Endothelial cell of umbilical vein (primary cell): ENCODE results near the gene MAP4K4. TPM values are rescaled to one million over a fixed set of nuclear protein-coding genes. Genes with fewer than 3 reads are reported as not detected.

Source experiments
- BruUV-seq: library from RNA; stranded (reverse); fragments of 400-500 nt; replicated peaks from 2 replicates; lab custom pipeline; 2021; lab: Mats Ljungman, UMichigan
- CTCF ChIA-PET: fragments of 300-600, 350-600 bp; sonication (Branson Sonifier 250); formaldehyde crosslinking; loops from one replicate; lab custom pipeline; 2021; ENCODE audit warnings: antibody characterized with exemption, inconsistent platforms; lab: Charles Lee
- POLR2A ChIA-PET: fragments of 300-600, 350-600 bp; sonication (Branson Sonifier 250); formaldehyde crosslinking; loops from one replicate; lab custom pipeline; 2021; ENCODE audit warnings: antibody characterized with exemption, inconsistent platforms; lab: Charles Lee
- DNase-seq: peaks from one replicate; pipeline ENCODE4 v3.0.0-alpha.2; 2011; ENCODE audit warnings: low read depth, low spot score
- FAIRE-seq: peaks from 2 replicates; lab custom pipeline; 2011; peaks lifted over from hg19 to GRCh38; lab: Jason Lieb, UNC
- H2AFZ ChIP-seq: 2 replicates; pipeline ENCODE4 v1.6.0; 2012; ENCODE audit warnings: low read depth, low read length, control low read depth, inconsistent platforms
- H3K27ac ChIP-seq: 2 replicates; pipeline ENCODE4 v1.5.1; 2011; ENCODE audit warnings: low read depth, mild to moderate bottlenecking, control low read depth, low read length, moderate library complexity; ENCODE audit not compliant: insufficient read depth
- H3K27me3 ChIP-seq, 2 experiments: 2 replicates each; pipeline versions ENCODE4 v1.6.0 to v1.6.1; 2011; ENCODE audit warnings: low read length in 2 of 2, mixed read lengths in 1 of 2; ENCODE audit not compliant: control insufficient read depth in 2 of 2, insufficient read depth in 2 of 2
- H3K36me3 ChIP-seq, 2 experiments: 2 replicates in 1 of 2; 3 replicates in 1 of 2; pipeline ENCODE4 v1.5.1; 2011; ENCODE audit warnings: low read length in 2 of 2, mild to moderate bottlenecking in 1 of 2, moderate library complexity in 1 of 2; ENCODE audit not compliant: control insufficient read depth in 2 of 2, insufficient read depth in 2 of 2; ENCODE audit errors: extremely low read depth in 1 of 2
- H3K4me1 ChIP-seq: 3 replicates; pipeline ENCODE4 v1.5.1; 2011; ENCODE audit warnings: mild to moderate bottlenecking, low read length; ENCODE audit not compliant: control insufficient read depth, insufficient read depth; ENCODE audit errors: extremely low read depth
- H3K4me2 ChIP-seq: 2 replicates; pipeline ENCODE4 v1.6.1; 2011; ENCODE audit warnings: low read length, control low read depth, mixed read lengths; ENCODE audit not compliant: insufficient read depth
- H3K4me3 ChIP-seq, 3 experiments: fragments of 200-600 bp in 1 of 3; sonication (generic), shearing (Covaris generic) in 1 of 3; replicated peaks in 1 of 3; 2 replicates each; pipeline ENCODE4 v1.5.1; 2011 to 2016; ENCODE audit warnings: control low read depth in 3 of 3, low read length in 3 of 3, mild to moderate bottlenecking in 2 of 3, inconsistent platforms in 1 of 3, low read depth in 1 of 3, moderate library complexity in 1 of 3; ENCODE audit not compliant: insufficient read depth in 1 of 3
- H3K79me2 ChIP-seq: 2 replicates; pipeline ENCODE4 v1.6.0; 2012; ENCODE audit warnings: low read length, inconsistent platforms; ENCODE audit not compliant: control insufficient read depth, insufficient read depth
- H3K9ac ChIP-seq: replicated peaks from 2 replicates; pipeline ENCODE3; 2011; ENCODE audit warnings: low read length, control low read depth; ENCODE audit not compliant: insufficient read depth; ENCODE audit errors: extremely low read depth
- H3K9me1 ChIP-seq: replicated peaks from 3 replicates; pipeline ENCODE4 v1.6.0; 2011; ENCODE audit warnings: mild to moderate bottlenecking, low read length; ENCODE audit not compliant: control insufficient read depth, insufficient read depth; ENCODE audit errors: extremely low read depth
- H3K9me3 ChIP-seq: replicated peaks from 2 replicates; pipeline ENCODE4 v1.5.1; 2012; ENCODE audit warnings: low read length, inconsistent platforms; ENCODE audit not compliant: control insufficient read depth, insufficient read depth
- H4K20me1 ChIP-seq: replicated peaks from 2 replicates; pipeline ENCODE3; 2011; ENCODE audit warnings: mild to moderate bottlenecking, low read length; ENCODE audit not compliant: control insufficient read depth, insufficient read depth; ENCODE audit errors: extremely low read depth
- EZH2 ChIP-seq: IDR thresholded peaks from 2 replicates; pipeline ENCODE4 v1.6.1; 2012; ENCODE audit warnings: borderline replicate concordance, low read depth, mild to moderate bottlenecking, moderate library complexity, low read length, inconsistent platforms; ENCODE audit not compliant: severe bottlenecking
- FOS ChIP-seq: IDR thresholded peaks from 2 replicates; pipeline ENCODE4 v1.6.1; 2011; ENCODE audit warnings: mild to moderate bottlenecking, low read length, moderate library complexity, borderline replicate concordance; ENCODE audit not compliant: insufficient read depth
- GATA2 ChIP-seq: IDR thresholded peaks from 2 replicates; pipeline ENCODE4 v1.7.0; 2011; ENCODE audit warnings: low read depth, mild to moderate bottlenecking, moderate library complexity, mixed read lengths, low read length; ENCODE audit not compliant: insufficient read length, insufficient read depth
- MYC ChIP-seq: IDR thresholded peaks from one replicate; pipeline ENCODE4 v1.6.1; 2011; ENCODE audit warnings: mild to moderate bottlenecking, low read depth, low read length
- POLR2AphosphoS5 ChIP-seq: IDR thresholded peaks from 2 replicates; pipeline ENCODE4 v1.6.1; 2012; ENCODE audit warnings: low read depth, mild to moderate bottlenecking, control low read depth, low read length, moderate library complexity; ENCODE audit not compliant: insufficient read depth
- dilution Hi-C: fragments of 300-500 bp; cut with MboI; formaldehyde crosslinking; loops from one replicate; pipeline ENCODE4 v1.15.0; 2019; ENCODE audit warnings: low sequenced_read_pairs; ENCODE audit not compliant: extremely low pct_ligation_motif_present
- intact Hi-C: fragments of 100-400 bp; cut with micrococcal nuclease; formaldehyde crosslinking; loops from one replicate; pipeline ENCODE4 v1.10.0; 2022
- polyA plus RNA-seq, 4 experiments: library from polyadenylated mRNA; depleted of rRNA in 3 of 4; stranded (reverse) in 3 of 4; unstranded in 1 of 4; fragments of >200 nt; gene quantifications; 2 replicates each; pipeline versions ENCODE4 v1.2.1 to v1.2.3, GENCODE V29; 2011 to 2012; ENCODE audit warnings: missing spikeins in 1 of 4
- total RNA-seq: library from RNA; stranded (reverse); gene quantifications from 2 replicates; pipeline ENCODE4 v1.2.3, GENCODE V29; 2021
- TF ChIP-seq, protein P1 (sequence below): IDR thresholded peaks from 2 replicates; pipeline ENCODE4 v1.6.1; 2011; ENCODE audit not compliant: insufficient read depth, insufficient read length

Gene MAP4K4
- total and polyA plus RNA-seq, 2 donors (not counting 3 experiments of a cell fraction or from before 2014, with no cell fraction given) = 79.4 to 269 TPM

DNA sequence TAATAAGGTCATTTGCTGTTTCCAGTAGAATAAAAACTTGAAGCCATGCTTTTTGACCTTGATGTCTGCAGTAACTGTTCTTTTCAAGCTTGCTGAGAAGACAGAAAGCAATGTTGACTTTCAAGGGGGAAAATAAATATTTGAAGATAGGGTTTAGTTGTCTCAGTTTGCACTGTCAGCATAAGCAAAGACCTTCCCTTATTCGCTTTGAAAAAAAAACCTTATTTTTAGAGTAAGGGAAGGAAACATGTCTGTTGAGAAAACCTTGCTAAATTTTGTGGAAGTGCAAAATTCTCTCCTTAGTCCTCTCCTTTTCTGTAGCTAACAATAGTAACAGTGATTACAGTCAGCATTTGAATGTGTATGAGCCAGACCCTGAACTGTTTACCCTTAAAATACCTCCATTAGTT lies 43.1 kb downstream of the MAP4K4 start:
- dilution Hi-C loops = no loop called here
- Histone ChIP-seq H3K27me3 (no peaks in the 10 kb centered on the region), H3K36me3 (no peaks in the 10 kb centered on the region), H3K27ac (no peak overlapping the region), H4K20me1 (peaks cover 11% of the 10 kb centered on the region), H3K9me3 (no peaks in the 10 kb centered on the region), H3K79me2 (peaks cover 97% of the 10 kb centered on the region), H2AFZ (no peak overlapping the region), H3K9me1 (no peaks in the 10 kb centered on the region), H3K4me3 (no peak overlapping the region), H3K4me1 (peaks cover 42% of the 10 kb centered on the region), H3K9ac (no peak overlapping the region), H3K4me2 (no peak overlapping the region)
- TF ChIP-seq EZH2 = no peak
- TF ChIP-seq FOS = no peak
- no peak for TF ChIP-seq GATA2
- TF ChIP-seq, protein P1, sequence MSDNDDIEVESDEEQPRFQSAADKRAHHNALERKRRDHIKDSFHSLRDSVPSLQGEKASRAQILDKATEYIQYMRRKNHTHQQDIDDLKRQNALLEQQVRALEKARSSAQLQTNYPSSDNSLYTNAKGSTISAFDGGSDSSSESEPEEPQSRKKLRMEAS = no peak
- no peak for TF ChIP-seq POLR2AphosphoS5
- no peak for TF ChIP-seq MYC
- BruUV-seq = no TSS peak
- ChIA-PET POLR2A (no interaction called here), CTCF (no interaction called here)
- FAIRE-seq (no peak), DNase-seq (no peak)
- intact Hi-C loops = no loop called here
